GM04504 (cell line): ENCODE measurements around the gene RAD23A.
A peak's percentile ranks its signal among the peaks of the same experiment; 100 is the strongest.

Experiments used
- DNase-seq: peaks from one replicate; pipeline ENCODE4 v3.0.0-alpha.2; 2012; ENCODE audit warnings: low read depth

The RAD23A gene

GRCh38 chr19:12984683-12985048 is 39.0 kb downstream of the RAD23A start:
- DNase-seq, result no peak

GRCh38 chr19:12985049-12985776 is 39.6 kb downstream of the RAD23A start:
- DNase-seq, result peak; percentile 48

- no peak for DNase-seq
Observed at GRCh38 chr19:12986726-12987125, 41.1 kb downstream of the RAD23A start.

- no peak for DNase-seq
Observed at GRCh38 chr19:12987190-12987589, 41.5 kb downstream of the RAD23A start.

GRCh38 chr19:12987781-12988180 is 42.1 kb downstream of the RAD23A start:
- no peak for DNase-seq

GRCh38 chr19:12990431-12990830 is 44.8 kb downstream of the RAD23A start:
- DNase-seq, result no peak

- DNase-seq, result no peak
Observed at GRCh38 chr19:12990853-12991252, 45.2 kb downstream of the RAD23A start.

GRCh38 chr19:12991296-12991695 is 45.6 kb downstream of the RAD23A start:
- no peak for DNase-seq

- no peak for DNase-seq
Observed at GRCh38 chr19:12992729-12993128, 47.1 kb downstream of the RAD23A start.

GRCh38 chr19:12993562-12993961 is 47.9 kb downstream of the RAD23A start:
- DNase-seq, result no peak

- DNase-seq, result no peak
Observed at GRCh38 chr19:12994701-12995595, 49.3 kb downstream of the RAD23A start, which contains the start of gene NFIX. Gene NFIX (plus strand): TSS chr19:12995475. CDS start chr19:12995838, 363 bp downstream.

- DNase-seq, result no peak
Observed at GRCh38 chr19:12995596-12996405, 50.1 kb downstream of the RAD23A start.

- DNase-seq, result no peak
Observed at GRCh38 chr19:12996406-12997094, 50.9 kb downstream of the RAD23A start.

- DNase-seq, result no peak
Observed at GRCh38 chr19:12997179-12997966, 51.7 kb downstream of the RAD23A start.

- no peak for DNase-seq
Observed at GRCh38 chr19:12997967-12998940, 52.6 kb downstream of the RAD23A start.

GRCh38 chr19:13001166-13001501 is 55.5 kb downstream of the RAD23A start:
- no peak for DNase-seq

GRCh38 chr19:13001502-13002165 is 56.0 kb downstream of the RAD23A start:
- no peak for DNase-seq

GRCh38 chr19:13002166-13002898 is 56.7 kb downstream of the RAD23A start:
- no peak for DNase-seq

- DNase-seq, result no peak
Observed at GRCh38 chr19:13003081-13003480, 57.4 kb downstream of the RAD23A start.
